ENCODE data around the gene GJA9.
A peak's percentile ranks its signal among the peaks of the same experiment; 100 is the strongest.

GJA9 gene

GRCh38 chr1:38829368-38829767 is 52.0 kb downstream of the GJA9 start:
- no peak for DNase-seq

- no peak for DNase-seq
Observed at GRCh38 chr1:38827318-38827717, 54.1 kb downstream of the GJA9 start.

GRCh38 chr1:38826886-38827285 is 54.5 kb downstream of the GJA9 start:
- no peak for DNase-seq

DNA sequence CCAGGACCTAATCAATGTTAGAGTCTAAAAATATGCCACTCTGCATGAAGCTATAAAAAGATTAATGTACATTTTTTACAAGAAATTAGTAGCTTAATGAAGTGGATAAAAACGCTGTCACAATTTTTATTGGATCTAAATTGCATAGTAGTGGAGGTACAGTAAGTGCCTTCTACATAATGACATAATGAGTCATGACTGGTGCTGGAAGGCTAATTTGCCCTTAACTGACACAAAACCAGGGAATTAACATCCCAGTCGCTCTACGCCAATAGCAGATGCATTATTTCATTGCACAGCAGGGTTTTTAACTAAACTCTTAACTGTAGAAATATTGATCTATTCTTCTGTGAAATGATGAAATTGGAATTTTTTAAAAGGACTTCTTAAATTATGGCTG is 55.1 kb downstream of the GJA9 start:
- DNase-seq, result peak; percentile 69
